ENCODE results near the gene ADAM12.

DNA sequence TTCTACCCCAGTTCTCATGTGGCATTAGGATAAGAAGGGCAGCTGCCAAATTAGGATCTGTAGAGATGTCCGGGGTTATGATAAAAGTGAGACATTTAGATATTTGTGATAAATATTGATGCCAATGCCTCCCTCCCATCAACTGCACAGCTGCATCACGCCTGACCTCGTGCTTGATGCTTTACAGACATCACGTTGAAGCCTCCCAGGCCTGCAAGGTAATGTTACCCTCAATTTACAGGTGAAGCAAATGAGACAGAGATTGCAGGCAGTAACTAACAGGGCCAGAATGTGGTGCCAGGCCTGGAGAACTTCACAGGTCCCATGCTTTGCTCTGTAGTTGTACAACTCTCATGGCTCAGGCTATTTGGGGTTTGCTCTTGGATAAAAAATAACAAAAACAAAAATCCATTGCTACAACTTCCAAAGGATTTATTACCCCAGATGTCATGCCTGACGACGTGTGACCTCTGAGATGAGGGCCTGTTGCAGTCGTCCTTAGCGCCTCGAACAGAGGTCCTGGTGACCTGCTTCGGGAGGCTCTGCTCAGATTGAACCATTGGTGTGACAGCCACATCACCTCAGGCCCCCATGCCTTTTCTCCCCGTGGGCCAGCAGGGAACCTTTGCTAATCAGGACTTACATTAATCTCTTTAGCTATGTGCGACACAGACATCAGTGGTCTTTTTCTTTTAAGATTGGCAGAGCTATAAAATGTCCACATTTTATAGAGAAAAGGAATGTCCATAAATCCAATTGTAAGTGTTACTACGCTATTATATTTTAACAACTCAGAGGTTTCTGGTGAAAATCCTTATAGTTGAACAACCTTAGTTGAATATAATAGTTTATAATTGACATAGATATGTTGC, 169.3 kb downstream of the ADAM12 start:
- no peak for TF ChIP-seq POLR2A (IDR thresholded peaks at IDR 0.05; ENCODE audit: low read depth, low read length)
- TF ChIP-seq POLR2AphosphoS5 (IDR thresholded peaks at IDR 0.05; ENCODE audit: low read depth, low read length), result no peak
- no peak for TF ChIP-seq TAF1 (IDR thresholded peaks at IDR 0.05; ENCODE audit: low read depth, low read length)
- TF ChIP-seq PAX5 (IDR thresholded peaks at IDR 0.05; ENCODE audit: insufficient read depth, low read length, severe bottlenecking), result no peak

Measured in GM12891 (cell line).